Neural cell (in vitro differentiated cells): Measurements from ENCODE around the gene COBL. TPM values are rescaled to one million over a fixed set of nuclear protein-coding genes. Genes with fewer than 3 reads are reported as not detected.

ENCODE experiments used
- H2AFZ ChIP-seq: fragments of 200-600, 300-800 bp; sonication (generic), shearing (Covaris generic); 2 replicates; pipeline ENCODE4 v1.6.0; 2014; ENCODE audit warnings: low read depth, mild to moderate bottlenecking, antibody characterized with exemption, low read length, moderate library complexity
- H3F3A ChIP-seq: fragments of 200-600 bp; shearing (Covaris generic); 2 replicates; pipeline ENCODE4 v1.6.1; 2016; ENCODE audit warnings: mild to moderate bottlenecking, moderate library complexity, mixed read lengths, antibody characterized with exemption, low read length; ENCODE audit not compliant: insufficient read depth, poor library complexity, severe bottlenecking
- H3K27ac ChIP-seq: fragments of 200-600, 300-800 bp; sonication (generic), shearing (Covaris generic); 2 replicates; pipeline ENCODE4 v1.5.1; 2014; ENCODE audit warnings: mild to moderate bottlenecking, low read length, moderate library complexity
- H3K27me3 ChIP-seq: fragments of 300-800, 200-600 bp; sonication (generic), shearing (Covaris generic); 2 replicates; pipeline ENCODE4 v1.6.0; 2014; ENCODE audit warnings: mild to moderate bottlenecking, low read depth, low read length, moderate library complexity; ENCODE audit not compliant: insufficient read depth
- H3K36me3 ChIP-seq: fragments of 300-800, 200-600 bp; sonication (generic), shearing (Covaris generic); 2 replicates; pipeline ENCODE4 v1.5.1; 2014; ENCODE audit warnings: mild to moderate bottlenecking, antibody characterized with exemption, low read length, moderate library complexity; ENCODE audit not compliant: insufficient read depth
- H3K4me2 ChIP-seq: fragments of 300-800, 200-600 bp; sonication (generic), shearing (Covaris generic); 2 replicates; pipeline ENCODE4 v1.6.0; 2014; ENCODE audit warnings: mild to moderate bottlenecking, low read length
- H3K4me3 ChIP-seq: fragments of 300-800, 200-600 bp; sonication (generic), shearing (Covaris generic); 2 replicates; pipeline ENCODE4 v1.5.1; 2014; ENCODE audit warnings: mild to moderate bottlenecking, low read length, moderate library complexity
- H3K79me2 ChIP-seq: fragments of 200-600 bp; shearing (Covaris generic); replicated peaks from 2 replicates; pipeline ENCODE4 v1.6.0; 2014; ENCODE audit warnings: mild to moderate bottlenecking, low read length, moderate library complexity; ENCODE audit not compliant: insufficient read depth
- H3K9ac ChIP-seq: fragments of 300-800, 200-600 bp; sonication (generic), shearing (Covaris generic); 2 replicates; pipeline ENCODE4 v1.6.1; 2016; ENCODE audit warnings: mild to moderate bottlenecking, low read length, mixed read lengths
- H3K9me2 ChIP-seq: fragments of 200-600 bp; shearing (Covaris generic); 2 replicates; pipeline ENCODE4 v1.6.1; 2016; ENCODE audit warnings: mild to moderate bottlenecking, low read length, mixed read lengths; ENCODE audit not compliant: insufficient read depth
- H3K9me3 ChIP-seq: fragments of 200-600, 300-800 bp; sonication (generic), shearing (Covaris generic); 2 replicates; pipeline ENCODE4 v1.6.1; 2016; ENCODE audit warnings: mild to moderate bottlenecking, mixed run types, low read length, moderate library complexity, mixed read lengths
- H4K20me1 ChIP-seq: fragments of 200-600 bp; shearing (Covaris generic); 2 replicates; pipeline ENCODE4 v1.6.1; 2016; ENCODE audit warnings: mild to moderate bottlenecking, mixed run types; ENCODE audit not compliant: insufficient read depth
- EP300 ChIP-seq: fragments of 450-650 bp; conservative IDR thresholded peaks from 2 replicates; pipeline ENCODE4 v1.6.1; 2014; ENCODE audit warnings: antibody characterized with exemption, mild to moderate bottlenecking, moderate library complexity; ENCODE audit not compliant: poor library complexity, severe bottlenecking
- EZH2 ChIP-seq: fragments of 200-600, 300-800 bp; shearing (Covaris generic), sonication (generic); IDR thresholded peaks from 2 replicates; pipeline ENCODE4 v1.6.1; 2014; ENCODE audit warnings: antibody characterized with exemption, low read length, borderline replicate concordance, mild to moderate bottlenecking; ENCODE audit not compliant: insufficient read depth, poor library complexity, severe bottlenecking
- MXI1 ChIP-seq: fragments of 450-650 bp; conservative IDR thresholded peaks from 2 replicates; pipeline ENCODE4 v1.6.1; 2014; ENCODE audit warnings: antibody characterized with exemption, mild to moderate bottlenecking; ENCODE audit not compliant: poor library complexity, severe bottlenecking
- POLR2AphosphoS5 ChIP-seq: IDR thresholded peaks from 2 replicates; pipeline ENCODE4 v1.6.1; 2012
- RAD21 ChIP-seq: fragments of 450-650 bp; conservative IDR thresholded peaks from 2 replicates; pipeline ENCODE4 v1.6.1; 2014; ENCODE audit warnings: antibody characterized with exemption, mild to moderate bottlenecking, moderate library complexity
- REST ChIP-seq: IDR thresholded peaks from 2 replicates; pipeline ENCODE4 v1.6.1; 2012; ENCODE audit warnings: borderline replicate concordance
- SMC3 ChIP-seq: fragments of 450-650 bp; conservative IDR thresholded peaks from 2 replicates; pipeline ENCODE4 v1.6.1; 2014; ENCODE audit warnings: antibody characterized with exemption, mild to moderate bottlenecking, moderate library complexity; ENCODE audit not compliant: poor library complexity
- TAF1 ChIP-seq: IDR thresholded peaks from 2 replicates; pipeline ENCODE4 v1.6.1; 2012; ENCODE audit warnings: low read depth
- polyA plus RNA-seq: library from polyadenylated mRNA; depleted of rRNA; stranded (reverse); fragments of >200 nt; gene quantifications from 2 replicates; pipeline ENCODE4 v1.2.3, GENCODE V29; 2014
- TF ChIP-seq, protein P1 (sequence below): fragments of 450-650 bp; IDR thresholded peaks from 2 replicates; pipeline ENCODE4 v1.5.1; 2014; ENCODE audit warnings: antibody characterized with exemption, mild to moderate bottlenecking, moderate library complexity; ENCODE audit not compliant: poor library complexity, severe bottlenecking

Gene COBL
- polyA plus RNA-seq, 1 donor from 2014 or later: 0.12 TPM

GRCh38 chr7:51278797-51279196 lies 37.8 kb downstream of the COBL start:
- H3F3A ChIP-seq: no peaks in the 10 kb centered on the region
- H3K4me2 ChIP-seq: no peak overlapping the region
- H3K9ac ChIP-seq: no peak overlapping the region

GRCh38 chr7:51276967-51277366 lies 39.6 kb downstream of the COBL start:
- H3K9me2 ChIP-seq: no peaks in the 10 kb centered on the region
- H3F3A ChIP-seq: no peaks in the 10 kb centered on the region
- no peaks in the 10 kb centered on the region for H3K9me3 ChIP-seq
- no peak overlapping the region for H2AFZ ChIP-seq
- H3K79me2 ChIP-seq: no peaks in the 10 kb centered on the region
- H3K9ac ChIP-seq: no peak overlapping the region
- H4K20me1 ChIP-seq: no peaks in the 10 kb centered on the region
- no peak overlapping the region for H3K27ac ChIP-seq
- H3K27me3 ChIP-seq: no peaks in the 10 kb centered on the region
- H3K4me3 ChIP-seq: no peak overlapping the region
- no peak overlapping the region for H3K4me2 ChIP-seq
- H3K36me3 ChIP-seq: no peaks in the 10 kb centered on the region
- TF ChIP-seq TAF1 (no peak), RAD21 (no peak), SMC3 (no peak), EP300 (no peak), REST (no peak), POLR2AphosphoS5 (no peak), MXI1 (no peak), EZH2 (no peak)

More at GRCh38 chr7:51278797-51279196, 37.8 kb downstream of the COBL start:
- no peaks in the 10 kb centered on the region for H4K20me1 ChIP-seq
- H3K9me3 ChIP-seq: no peaks in the 10 kb centered on the region
- H3K36me3 ChIP-seq: no peaks in the 10 kb centered on the region
- no peaks in the 10 kb centered on the region for H3K79me2 ChIP-seq
- H2AFZ ChIP-seq: no peak overlapping the region
- no peak for TF ChIP-seq EZH2
- TF ChIP-seq MXI1: no peak
- TF ChIP-seq TAF1: no peak
- TF ChIP-seq REST: no peak
- no peak for TF ChIP-seq RAD21
- TF ChIP-seq SMC3: no peak
- no peak for TF ChIP-seq EP300
- TF ChIP-seq POLR2AphosphoS5: no peak
- TF ChIP-seq, protein P1, sequence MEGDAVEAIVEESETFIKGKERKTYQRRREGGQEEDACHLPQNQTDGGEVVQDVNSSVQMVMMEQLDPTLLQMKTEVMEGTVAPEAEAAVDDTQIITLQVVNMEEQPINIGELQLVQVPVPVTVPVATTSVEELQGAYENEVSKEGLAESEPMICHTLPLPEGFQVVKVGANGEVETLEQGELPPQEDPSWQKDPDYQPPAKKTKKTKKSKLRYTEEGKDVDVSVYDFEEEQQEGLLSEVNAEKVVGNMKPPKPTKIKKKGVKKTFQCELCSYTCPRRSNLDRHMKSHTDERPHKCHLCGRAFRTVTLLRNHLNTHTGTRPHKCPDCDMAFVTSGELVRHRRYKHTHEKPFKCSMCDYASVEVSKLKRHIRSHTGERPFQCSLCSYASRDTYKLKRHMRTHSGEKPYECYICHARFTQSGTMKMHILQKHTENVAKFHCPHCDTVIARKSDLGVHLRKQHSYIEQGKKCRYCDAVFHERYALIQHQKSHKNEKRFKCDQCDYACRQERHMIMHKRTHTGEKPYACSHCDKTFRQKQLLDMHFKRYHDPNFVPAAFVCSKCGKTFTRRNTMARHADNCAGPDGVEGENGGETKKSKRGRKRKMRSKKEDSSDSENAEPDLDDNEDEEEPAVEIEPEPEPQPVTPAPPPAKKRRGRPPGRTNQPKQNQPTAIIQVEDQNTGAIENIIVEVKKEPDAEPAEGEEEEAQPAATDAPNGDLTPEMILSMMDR: no peak
- no peaks in the 10 kb centered on the region for H3K27me3 ChIP-seq
- H3K27ac ChIP-seq: no peak overlapping the region
- H3K9me2 ChIP-seq: no peaks in the 10 kb centered on the region
- no peak overlapping the region for H3K4me3 ChIP-seq
